ENCODE measurements around the gene COPS3.

GRCh38 chr17:17239832-17240231, 41.2 kb downstream of the COPS3 start:
- TF ChIP-seq MAFK (IDR thresholded peaks at IDR 0.05; ENCODE audit: low read depth, low read length): no peak
- no peak for TF ChIP-seq KDM1A (IDR thresholded peaks at IDR 0.05; ENCODE audit: borderline replicate concordance, low read length)
- TF ChIP-seq CHD7 (IDR thresholded peaks at IDR 0.05; ENCODE audit: insufficient replicate concordance, low read length): no peak
- TF ChIP-seq CHD2 (IDR thresholded peaks at IDR 0.05; ENCODE audit: low read length): no peak
